Stomach smooth muscle (tissue), 2 donors: Measurements from ENCODE around the gene ZDHHC17.

ENCODE experiments used
- H3K27ac ChIP-seq: one replicate; pipeline ENCODE4 v1.7.0; 2013; ENCODE audit warnings: mild to moderate bottlenecking, low read length, inconsistent platforms
- H3K27me3 ChIP-seq, 2 donors: one replicate each; pipeline ENCODE4 v1.7.0; 2013; ENCODE audit warnings: low read length in 2 of 2; ENCODE audit not compliant: insufficient read depth in 2 of 2, control insufficient read depth in 1 of 2
- H3K36me3 ChIP-seq, 2 donors: one replicate each; pipeline ENCODE4 v1.7.0; 2013; ENCODE audit warnings: low read length in 2 of 2; ENCODE audit not compliant: control insufficient read depth in 2 of 2, insufficient read depth in 2 of 2
- H3K4me1 ChIP-seq: one replicate; pipeline ENCODE4 v1.7.0; 2013; ENCODE audit warnings: low read length; ENCODE audit not compliant: control insufficient read depth, insufficient read depth
- H3K4me3 ChIP-seq, 2 donors: one replicate each; pipeline ENCODE4 v1.7.0; 2013; ENCODE audit warnings: low read length in 2 of 2
- H3K9ac ChIP-seq, 2 donors: one replicate each; pipeline ENCODE4 v1.7.0; 2013; ENCODE audit warnings: low read length in 2 of 2, mild to moderate bottlenecking in 1 of 2
- H3K9me3 ChIP-seq, 2 donors: one replicate each; pipeline ENCODE4 v1.7.0; 2013; ENCODE audit warnings: low read length in 2 of 2; ENCODE audit not compliant: control insufficient read depth in 2 of 2
- donor health status: healthy.
- donor health status: Pancreatic carcinoma.

ZDHHC17 gene

DNA sequence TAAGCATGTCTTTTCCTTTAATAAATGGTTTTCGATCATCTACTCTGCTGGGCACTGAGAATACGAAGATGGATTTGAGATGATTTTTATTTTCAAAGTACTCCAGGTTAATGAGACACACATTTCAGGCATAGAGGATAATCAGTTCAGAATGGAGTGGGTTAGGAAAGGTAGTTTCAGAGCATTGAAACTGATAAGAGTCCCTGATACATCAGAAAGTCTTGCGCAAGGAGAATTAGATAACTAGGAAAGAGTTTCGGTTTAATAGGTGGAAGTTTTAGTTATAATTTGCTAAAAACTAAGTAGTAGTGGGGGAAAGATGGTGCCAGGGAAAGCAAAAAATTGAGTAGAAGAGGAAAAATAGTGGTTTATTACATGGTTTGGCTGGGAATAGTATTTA is 50.1 kb downstream of the ZDHHC17 start:
- Histone ChIP-seq H3K4me1 (no peaks in the 10 kb centered on the region), H3K27me3 (no peaks in the 10 kb centered on the region), H3K9me3 (no peaks in the 10 kb centered on the region), H3K27ac (no peak overlapping the region), H3K9ac (no peak overlapping the region), H3K4me3 (no peak overlapping the region), H3K36me3 (peaks cover 3 to 28% of the 10 kb centered on the region in 2 donors)

- Histone ChIP-seq H3K27me3 (no peaks in the 10 kb centered on the region), H3K4me1 (no peaks in the 10 kb centered on the region), H3K36me3 (peaks cover 0 to 15% of the 10 kb centered on the region in 2 donors), H3K9me3 (no peaks in the 10 kb centered on the region), H3K9ac (no peak overlapping the region), H3K27ac (no peak overlapping the region), H3K4me3 (no peak overlapping the region)
Observed at GRCh38 chr12:76820888-76821482, 57.1 kb downstream of the ZDHHC17 start.

- H3K4me1 ChIP-seq: no peaks in the 10 kb centered on the region
- H3K27ac ChIP-seq: no peak overlapping the region
- peaks cover 4 to 6% of the 10 kb centered on the region in 2 donors for H3K36me3 ChIP-seq
- H3K4me3 ChIP-seq: no peak overlapping the region
- H3K9me3 ChIP-seq: peaks cover 0 to 3% of the 10 kb centered on the region in 2 donors
- H3K27me3 ChIP-seq: no peaks in the 10 kb centered on the region
- no peak overlapping the region for H3K9ac ChIP-seq
Observed at GRCh38 chr12:76830436-76830835, 66.5 kb downstream of the ZDHHC17 start.

GRCh38 chr12:76836633-76837032 is 72.7 kb downstream of the ZDHHC17 start:
- peaks cover 0 to 3% of the 10 kb centered on the region in 2 donors for H3K9me3 ChIP-seq
- peaks cover 3 to 4% of the 10 kb centered on the region in 2 donors for H3K36me3 ChIP-seq
- no peaks in the 10 kb centered on the region for H3K27me3 ChIP-seq
- no peak overlapping the region for H3K4me3 ChIP-seq
- H3K27ac ChIP-seq: no peak overlapping the region
- H3K4me1 ChIP-seq: no peaks in the 10 kb centered on the region
- H3K9ac ChIP-seq: no peak overlapping the region

DNA sequence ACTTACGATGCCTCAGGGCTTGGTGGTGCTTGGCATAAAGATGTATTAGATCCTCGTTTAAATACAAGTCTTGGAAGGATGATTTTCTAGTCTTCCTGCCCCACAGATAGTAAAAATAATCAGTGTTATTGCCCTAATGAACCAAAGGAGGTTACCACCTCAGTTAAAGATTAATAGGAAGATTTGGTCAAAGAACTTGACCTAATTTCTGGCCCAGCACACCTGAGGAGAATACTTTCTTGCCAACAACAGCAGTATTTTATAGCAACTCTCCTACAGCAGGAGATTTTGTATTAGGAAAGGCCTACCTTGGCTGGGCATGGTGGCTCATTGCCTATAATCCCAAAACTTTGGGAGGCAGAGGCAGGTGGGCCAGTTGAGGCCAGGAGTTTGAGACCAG is 83.3 kb downstream of the ZDHHC17 start:
- peaks cover 2 to 21% of the 10 kb centered on the region in 2 donors for H3K36me3 ChIP-seq
- H3K27me3 ChIP-seq: no peaks in the 10 kb centered on the region

DNA sequence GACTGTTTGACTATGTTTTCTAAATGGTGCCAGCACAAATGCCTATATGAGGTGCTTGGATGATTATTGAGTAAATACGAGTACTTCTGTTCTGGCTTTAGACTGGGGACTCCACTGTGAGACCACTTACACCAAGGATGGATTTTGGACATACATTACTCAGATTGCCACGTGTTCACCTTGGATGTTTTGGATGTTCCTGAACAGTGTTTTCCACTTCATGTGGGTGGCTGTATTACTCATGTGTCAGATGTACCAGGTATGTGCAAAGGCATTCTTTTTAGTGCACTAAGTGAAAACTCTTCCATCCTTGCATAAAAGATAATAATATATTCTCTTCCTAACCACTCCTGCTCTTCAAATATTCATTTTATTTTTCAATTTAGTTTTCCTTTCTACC is 84.2 kb downstream of the ZDHHC17 start:
- Histone ChIP-seq H3K27me3 (no peaks in the 10 kb centered on the region), H3K4me1 (no peaks in the 10 kb centered on the region), H3K36me3 (peaks cover 2 to 21% of the 10 kb centered on the region in 2 donors), H3K9me3 (no peaks in the 10 kb centered on the region), H3K27ac (no peak overlapping the region), H3K9ac (no peak overlapping the region), H3K4me3 (no peak overlapping the region)

More for the DNA sequence above, 83.3 kb downstream of the ZDHHC17 start:
- Histone ChIP-seq H3K27ac (no peak overlapping the region), H3K4me1 (no peaks in the 10 kb centered on the region), H3K9ac (no peak overlapping the region), H3K4me3 (no peak overlapping the region), H3K9me3 (no peaks in the 10 kb centered on the region)

GRCh38 chr12:76852106-76852505 is 88.2 kb downstream of the ZDHHC17 start:
- Histone ChIP-seq H3K27me3 (no peaks in the 10 kb centered on the region), H3K4me1 (no peaks in the 10 kb centered on the region), H3K9me3 (peaks cover 4 to 7% of the 10 kb centered on the region in 2 donors), H3K27ac (no peak overlapping the region), H3K36me3 (peaks cover 8 to 30% of the 10 kb centered on the region in 2 donors), H3K4me3 (no peak overlapping the region), H3K9ac (no peak overlapping the region)

DNA sequence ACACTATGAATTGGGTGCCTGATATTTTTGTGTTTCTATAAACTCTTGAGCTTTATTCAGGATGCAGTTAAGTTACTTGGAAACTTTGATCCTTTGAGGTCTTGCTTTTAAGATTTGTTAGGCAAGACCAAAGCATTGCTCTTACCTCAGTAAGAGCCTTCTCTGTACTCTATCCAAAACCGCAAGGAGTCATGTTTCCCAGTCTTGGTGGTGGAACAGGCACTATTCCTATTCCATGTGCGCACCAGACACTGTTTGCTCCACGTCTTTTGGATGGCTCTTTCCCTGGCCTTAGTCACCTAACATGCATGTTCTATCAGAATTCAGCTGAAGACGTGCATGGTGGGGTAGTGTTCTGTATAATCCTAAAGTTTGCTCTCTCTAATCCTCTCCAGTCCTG is 91.4 kb downstream of the ZDHHC17 start:
- Histone ChIP-seq H3K4me1 (no peaks in the 10 kb centered on the region), H3K9ac (no peak overlapping the region), H3K4me3 (no peak overlapping the region), H3K36me3 (peaks cover 8 to 27% of the 10 kb centered on the region in 2 donors), H3K9me3 (peaks cover 4 to 8% of the 10 kb centered on the region in 2 donors), H3K27ac (no peak overlapping the region), H3K27me3 (no peaks in the 10 kb centered on the region)

DNA sequence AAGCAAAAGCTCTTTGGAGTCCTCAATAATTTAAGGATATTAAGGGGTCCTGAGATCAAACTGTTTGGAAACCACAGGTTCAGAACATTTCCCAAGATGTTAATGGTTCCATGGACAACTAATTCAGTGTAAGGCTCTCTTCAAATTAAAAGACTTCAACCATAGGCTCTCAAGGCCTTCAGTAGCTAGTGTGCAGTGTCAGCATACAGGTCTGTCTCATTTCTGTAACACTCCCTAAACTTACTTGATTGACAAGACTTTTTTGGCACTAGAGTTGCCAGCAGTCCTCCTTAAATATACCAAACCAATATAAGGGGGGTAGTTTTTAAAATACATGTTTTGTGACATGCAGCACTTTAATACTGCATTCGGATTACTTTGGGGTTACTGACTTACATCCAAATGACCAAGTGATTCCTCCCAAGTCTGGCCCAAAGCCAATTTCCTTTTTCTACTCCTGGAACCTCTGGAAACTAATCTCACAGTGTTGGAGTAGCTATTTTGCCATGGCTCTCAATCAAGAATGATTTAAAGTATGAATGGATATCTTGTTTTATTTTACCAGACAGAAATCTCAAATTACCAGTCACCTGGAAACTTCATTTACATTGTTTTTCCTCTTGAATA is 92.2 kb downstream of the ZDHHC17 start:
- H3K36me3 ChIP-seq: peaks cover 6 to 22% of the 10 kb centered on the region in 2 donors

GRCh38 chr12:76859611-76860010 is 95.7 kb downstream of the ZDHHC17 start:
- H3K36me3 ChIP-seq: peaks cover 6 to 18% of the 10 kb centered on the region in 2 donors
- H3K27ac ChIP-seq: peak overlapping the region; percentile 66
- H3K4me1 ChIP-seq: peaks cover 13% of the 10 kb centered on the region
- no peaks in the 10 kb centered on the region for H3K27me3 ChIP-seq
- peaks cover 4 to 8% of the 10 kb centered on the region in 2 donors for H3K9me3 ChIP-seq
- peak overlapping the region; percentile 16 to 60 for H3K9ac ChIP-seq
- H3K4me3 ChIP-seq: peak overlapping the region; percentile 16 to 17

More for the DNA sequence above, 92.2 kb downstream of the ZDHHC17 start:
- Histone ChIP-seq H3K4me3 (no peak overlapping the region), H3K4me1 (peaks cover 3% of the 10 kb centered on the region), H3K9me3 (peaks cover 4 to 8% of the 10 kb centered on the region in 2 donors), H3K27me3 (no peaks in the 10 kb centered on the region), H3K27ac (no peak overlapping the region), H3K9ac (no peak overlapping the region)

DNA sequence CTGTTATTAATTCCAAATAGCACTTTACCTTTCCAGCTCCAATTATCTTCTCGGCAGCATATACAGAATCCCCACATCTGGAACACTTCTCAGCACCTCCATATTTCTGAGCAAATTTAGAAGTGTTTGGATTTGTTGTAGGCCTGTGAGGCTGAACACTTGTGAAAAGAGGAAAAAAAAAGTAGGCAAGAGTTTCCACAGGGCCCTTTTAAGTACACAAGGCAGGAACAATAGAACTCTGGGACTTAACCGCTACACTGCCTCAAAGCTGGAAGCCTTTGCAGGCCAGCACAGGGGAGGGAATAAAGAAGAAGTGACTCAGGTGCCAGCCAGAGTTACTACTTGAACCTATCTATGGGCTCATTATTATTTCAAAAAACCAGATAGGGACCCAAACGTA is 96.3 kb downstream of the ZDHHC17 start:
- peak overlapping the region; percentile 16 to 60 for H3K9ac ChIP-seq
- no peaks in the 10 kb centered on the region for H3K27me3 ChIP-seq
- peak overlapping the region; percentile 66 for H3K27ac ChIP-seq
- H3K9me3 ChIP-seq: peaks cover 4 to 8% of the 10 kb centered on the region in 2 donors
- peak overlapping the region in 1 of 2 donors; percentile 24 for H3K4me3 ChIP-seq
- H3K36me3 ChIP-seq: peaks cover 4 to 15% of the 10 kb centered on the region in 2 donors
- peaks cover 13% of the 10 kb centered on the region for H3K4me1 ChIP-seq
